Cardiac atrium fibroblast (primary cell): Measurements from ENCODE around the gene PRF1. TPM values are rescaled to one million over a fixed set of nuclear protein-coding genes. Genes with fewer than 3 reads are reported as not detected.

Source experiments
- total RNA-seq: library from RNA; depleted of rRNA; stranded (reverse); fragments of >200 nt; gene quantifications from 2 replicates; pipeline ENCODE4 v1.2.3, GENCODE V29; 2015

PRF1 gene
- total RNA-seq = not detected in 2 replicates

DNA sequence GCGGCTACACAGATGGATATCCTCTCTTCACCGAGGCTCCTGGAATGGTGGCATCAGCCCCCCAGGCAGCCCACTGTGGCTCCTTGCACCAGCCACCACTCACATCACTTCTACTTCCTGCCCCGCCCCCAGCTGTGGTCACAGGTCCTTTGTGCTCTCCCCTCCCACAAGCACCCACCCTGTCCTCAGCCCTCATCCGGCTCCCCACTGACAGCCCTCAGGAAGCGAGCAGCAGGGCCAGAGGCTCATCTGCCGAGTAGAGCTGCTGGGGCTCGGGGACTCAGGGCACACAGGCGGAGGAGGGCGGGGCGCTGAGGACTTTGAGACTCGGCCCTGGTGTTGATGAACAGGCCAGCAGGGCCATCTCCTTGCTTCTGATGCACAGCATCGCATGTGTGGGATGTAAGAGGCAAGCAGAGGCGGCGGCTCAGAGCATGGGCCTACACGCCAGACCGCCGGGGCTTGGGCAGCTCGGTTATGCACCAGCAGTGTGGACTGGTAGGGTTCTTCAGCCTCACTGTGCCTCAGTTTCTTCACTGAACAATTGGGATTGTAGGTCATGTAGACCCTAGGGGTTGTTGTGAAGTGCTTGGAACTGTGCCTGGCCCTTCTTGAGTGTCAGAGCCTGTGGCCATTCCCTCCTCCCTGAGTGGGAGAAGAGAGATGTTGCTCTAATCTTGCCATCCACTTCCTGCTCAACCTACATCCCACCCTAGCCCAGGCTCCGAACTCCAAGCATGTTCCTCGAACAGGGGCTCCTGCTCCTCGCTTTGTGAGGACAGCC is at the start of gene PRF1:
TSS of gene PRF1 (minus strand) at position 77 of the 784 bp plus-strand sequence. CDS start 1,839 bp downstream, outside the sequence.

Other genes with a start within 250 kb of the PRF1 start
- gene LRRC20, start 220.1 kb downstream of the PRF1 start, total RNA-seq = 4.5 and 5.2 TPM in 2 replicates
- gene EIF4EBP2, start 198.6 kb downstream of the PRF1 start, total RNA-seq = 35.6 and 49.1 TPM in 2 replicates
- gene NODAL, start 161.1 kb downstream of the PRF1 start, total RNA-seq = not detected in 2 replicates
- gene PALD1, start 124.0 kb downstream of the PRF1 start, total RNA-seq = 0.72 and 5.3 TPM in 2 replicates
- gene ADAMTS14, start 69.8 kb upstream of the PRF1 start, total RNA-seq = 0.18 and 1.3 TPM in 2 replicates
- not detected in 2 replicates for gene TBATA, start 182.6 kb upstream of the PRF1 start, total RNA-seq
- 14.4 and 18.3 TPM in 2 replicates for gene SGPL1, start 213.2 kb upstream of the PRF1 start, total RNA-seq